H9 (cell line): ENCODE data around the gene CCDC27. TPM values are rescaled to one million over a fixed set of nuclear protein-coding genes. Genes with fewer than 3 reads are reported as not detected.

ENCODE experiments used
- DNase-seq: peaks from one replicate; pipeline ENCODE4 v3.0.0-alpha.2; 2017
- H2AFZ ChIP-seq: one replicate; pipeline ENCODE4 v1.6.1; 2013; ENCODE audit warnings: mild to moderate bottlenecking, low read length, control low read depth, moderate library complexity
- H2AK5ac ChIP-seq: 2 replicates; pipeline ENCODE4 v1.6.1; 2013; ENCODE audit warnings: low read length, control low read depth, mixed read lengths; ENCODE audit not compliant: insufficient read length
- H2BK120ac ChIP-seq: one replicate; pipeline ENCODE4 v1.6.1; 2013; ENCODE audit warnings: low read depth, mild to moderate bottlenecking, low read length, control low read depth, inconsistent platforms; ENCODE audit not compliant: poor library complexity, severe bottlenecking
- H2BK12ac ChIP-seq: 2 replicates; pipeline ENCODE4 v1.6.1; 2013; ENCODE audit warnings: low read length, control low read depth, mixed read lengths, low read depth; ENCODE audit not compliant: insufficient read length
- H2BK15ac ChIP-seq: 2 replicates; pipeline ENCODE4 v1.6.1; 2013; ENCODE audit warnings: low read depth, low read length, control low read depth
- H2BK20ac ChIP-seq: one replicate; pipeline ENCODE4 v1.6.1; 2013; ENCODE audit warnings: low read depth, mild to moderate bottlenecking, low read length, control low read depth, inconsistent platforms; ENCODE audit not compliant: poor library complexity, severe bottlenecking
- H2BK5ac ChIP-seq: 2 replicates; pipeline ENCODE4 v1.6.1; 2013; ENCODE audit warnings: low read length, control low read depth, mixed read lengths; ENCODE audit not compliant: insufficient read length
- H3K14ac ChIP-seq: 2 replicates; pipeline ENCODE4 v1.6.1; 2013; ENCODE audit warnings: low read length, control low read depth; ENCODE audit not compliant: insufficient read depth
- H3K18ac ChIP-seq: 2 replicates; pipeline ENCODE4 v1.6.1; 2013; ENCODE audit warnings: low read depth, mild to moderate bottlenecking, mixed read lengths, low read length, control low read depth; ENCODE audit not compliant: insufficient read length
- H3K23ac ChIP-seq: 2 replicates; pipeline ENCODE4 v1.6.1; 2013; ENCODE audit warnings: low read length, control low read depth, mixed read lengths, low read depth; ENCODE audit not compliant: insufficient read length
- H3K23me2 ChIP-seq: 2 replicates; pipeline ENCODE4 v1.6.1; 2013; ENCODE audit warnings: low read depth, mild to moderate bottlenecking, mixed read lengths, low read length, control low read depth; ENCODE audit not compliant: insufficient read length, poor library complexity, severe bottlenecking
- H3K27ac ChIP-seq: 2 replicates; pipeline ENCODE4 v1.5.1; 2013; ENCODE audit warnings: low read length, control low read depth, mixed read lengths, low read depth; ENCODE audit not compliant: insufficient read length
- H3K27me3 ChIP-seq: 2 replicates; pipeline ENCODE4 v1.6.1; 2013; ENCODE audit warnings: low read length, control low read depth, inconsistent platforms; ENCODE audit not compliant: insufficient read depth
- H3K4ac ChIP-seq: 2 replicates; pipeline ENCODE4 v1.6.1; 2013; ENCODE audit warnings: low read depth, mild to moderate bottlenecking, control low read depth, inconsistent platforms, low read length, moderate library complexity
- H3K4me1 ChIP-seq: 2 replicates; pipeline ENCODE4 v1.6.1; 2013; ENCODE audit warnings: low read length, control low read depth, inconsistent platforms; ENCODE audit not compliant: insufficient read depth
- H3K4me2 ChIP-seq: 2 replicates; pipeline ENCODE4 v1.6.1; 2013; ENCODE audit warnings: low read length, control low read depth, mixed read lengths; ENCODE audit not compliant: insufficient read length, insufficient read depth
- H3K56ac ChIP-seq: 2 replicates; pipeline ENCODE4 v1.6.1; 2013; ENCODE audit warnings: low read depth, mild to moderate bottlenecking, mixed read lengths, low read length, control low read depth; ENCODE audit not compliant: insufficient read length
- H3K79me1 ChIP-seq: 2 replicates; pipeline ENCODE4 v1.6.1; 2013; ENCODE audit warnings: low read depth, mild to moderate bottlenecking, moderate library complexity, low read length, control low read depth, inconsistent platforms; ENCODE audit not compliant: insufficient read depth, poor library complexity, severe bottlenecking
- H3K79me2 ChIP-seq: 2 replicates; pipeline ENCODE4 v1.6.1; 2013; ENCODE audit warnings: low read length, control low read depth, inconsistent platforms; ENCODE audit not compliant: insufficient read depth
- H3K9ac ChIP-seq: 2 replicates; pipeline ENCODE4 v1.6.1; 2013; ENCODE audit warnings: low read length, control low read depth, mixed read lengths; ENCODE audit not compliant: insufficient read length; ENCODE audit errors: extremely low read depth
- H3K9me3 ChIP-seq: one replicate; pipeline ENCODE4 v1.6.1; 2013; ENCODE audit warnings: low read depth, low read length, inconsistent platforms; ENCODE audit not compliant: control insufficient read depth
- H3T11ph ChIP-seq: one replicate; pipeline ENCODE4 v1.6.1; 2013; ENCODE audit warnings: mild to moderate bottlenecking, low read length, control low read depth, inconsistent platforms
- H4K20me1 ChIP-seq: one replicate; pipeline ENCODE4 v1.6.1; 2013; ENCODE audit not compliant: control insufficient read depth, insufficient read length, insufficient read depth
- H4K5ac ChIP-seq: 2 replicates; pipeline ENCODE4 v1.6.1; 2013; ENCODE audit warnings: low read depth, mild to moderate bottlenecking, mixed read lengths, low read length, control low read depth; ENCODE audit not compliant: insufficient read length
- H4K8ac ChIP-seq: replicated peaks from 2 replicates; pipeline ENCODE4 v1.6.1; 2013; ENCODE audit warnings: low read length, control low read depth, mixed read lengths, low read depth; ENCODE audit not compliant: insufficient read length
- H4K91ac ChIP-seq: 2 replicates; pipeline ENCODE4 v1.6.1; 2013; ENCODE audit warnings: low read depth, mild to moderate bottlenecking, moderate library complexity, mixed read lengths, low read length, control low read depth; ENCODE audit not compliant: insufficient read length
- H3K27ac Mint-ChIP-seq, 3 experiments: 2 replicates in 2 of 3; 3 replicates in 1 of 3; pipeline ENCODE4 v1.8.0; 2020 to 2021; ENCODE audit warnings: mixed read lengths in 3 of 3, mild to moderate bottlenecking in 1 of 3, moderate library complexity in 1 of 3
- H3K27me3 Mint-ChIP-seq: 2 replicates; pipeline ENCODE4 v1.8.0; 2021; ENCODE audit warnings: low read depth, mild to moderate bottlenecking, moderate library complexity, mixed read lengths
- H3K36me3 Mint-ChIP-seq, 3 experiments: 2 replicates in 2 of 3; 3 replicates in 1 of 3; pipeline ENCODE4 v1.8.0; 2020 to 2021; ENCODE audit warnings: low read depth in 3 of 3, mixed read lengths in 3 of 3; ENCODE audit not compliant: insufficient read depth in 1 of 3
- H3K4me1 Mint-ChIP-seq, 2 experiments: 2 replicates each; pipeline ENCODE4 v1.8.0; 2020; ENCODE audit warnings: mixed read lengths in 2 of 2
- H3K4me3 Mint-ChIP-seq, 2 experiments: 2 replicates in 1 of 2; 3 replicates in 1 of 2; pipeline ENCODE4 v1.8.0; 2020 to 2021; ENCODE audit warnings: mild to moderate bottlenecking in 2 of 2, mixed read lengths in 2 of 2, moderate library complexity in 1 of 2
- H3K9me3 Mint-ChIP-seq, 2 experiments: 2 replicates in 1 of 2; 3 replicates in 1 of 2; pipeline ENCODE4 v1.8.0; 2020; ENCODE audit warnings: mild to moderate bottlenecking in 2 of 2, mixed read lengths in 2 of 2, moderate library complexity in 1 of 2
- CTCF ChIP-seq: fragments of 200-600 bp; sonication (generic); conservative IDR thresholded peaks from 3 replicates; pipeline ENCODE4 v1.8.0; 2021; ENCODE audit warnings: antibody characterized with exemption, mild to moderate bottlenecking
- WGBS: extraction: QIAGEN DNeasy Blood & Tissue Kit; methylation state at CpG from one replicate; pipeline ENCODE4 v1.1.7; 2013; ENCODE audit warnings: missing lambda C conversion rate, low lambda C conversion rate, mixed read lengths; ENCODE audit not compliant: insufficient read length; ENCODE audit errors: extremely low coverage; 5-methylcytosine and 5-hydroxymethylcytosine counted together
- total RNA-seq: library from RNA; stranded (reverse); gene quantifications from 2 replicates; pipeline ENCODE4 v1.2.1, GENCODE V29; 2021

Gene CCDC27
- total RNA-seq, 1 experiment from 2014 or later = not detected

GRCh38 chr1:3717041-3717714 is 35.1 kb upstream of the CCDC27 start:
- no peaks in the 10 kb centered on the region for H3K36me3 Mint-ChIP-seq
- Histone ChIP-seq H2BK20ac (no peak overlapping the region), H3K27me3 (no peaks in the 10 kb centered on the region), H3K14ac (no peak overlapping the region; the same call in 1 of the 2 replicates), H3T11ph (no peak overlapping the region), H2BK12ac (no peak overlapping the region), H3K4me1 (no peaks in the 10 kb centered on the region; the same call in 1 of the 2 replicates), H2AK5ac (no peak overlapping the region), H3K56ac (no peak overlapping the region), H3K23ac (no peak overlapping the region), H4K5ac (no peak overlapping the region), H3K23me2 (no peaks in the 10 kb centered on the region), H3K9me3 (no peaks in the 10 kb centered on the region), H2BK5ac (no peak overlapping the region), H2BK120ac (no peak overlapping the region), H3K9ac (no peak overlapping the region), H3K4ac (no peak overlapping the region), H4K8ac (no peak overlapping the region), H4K20me1 (no peaks in the 10 kb centered on the region), H2BK15ac (no peak overlapping the region), H3K79me2 (no peaks in the 10 kb centered on the region), H3K18ac (no peak overlapping the region), H3K4me2 (no peak overlapping the region), H3K27ac (no peak overlapping the region), H3K79me1 (no peaks in the 10 kb centered on the region), H4K91ac (no peak overlapping the region), H2AFZ (no peak overlapping the region)
- TF ChIP-seq CTCF = no peak
- peaks cover 2 to 16% of the 10 kb centered on the region in 2 experiments; a peak in 3 of 4 replicates for H3K4me1 Mint-ChIP-seq
- H3K27me3 Mint-ChIP-seq = peaks cover 20% of the 10 kb centered on the region
- no CpG with 5 or more reads among the region's 33 CpGs for WGBS
- H3K9me3 Mint-ChIP-seq = no peaks in the 10 kb centered on the region
- DNase-seq = no peak
- peak overlapping the region in 1 of 3 experiments; percentile 55; a peak in 1 of 7 replicates for H3K27ac Mint-ChIP-seq
- H3K4me3 Mint-ChIP-seq = no peak overlapping the region
